ENCODE data around the gene CCSER1.

The CCSER1 gene

GRCh38 chr4:90855111-90855510, 727.9 kb downstream of the CCSER1 start:
- TF ChIP-seq, protein P1, sequence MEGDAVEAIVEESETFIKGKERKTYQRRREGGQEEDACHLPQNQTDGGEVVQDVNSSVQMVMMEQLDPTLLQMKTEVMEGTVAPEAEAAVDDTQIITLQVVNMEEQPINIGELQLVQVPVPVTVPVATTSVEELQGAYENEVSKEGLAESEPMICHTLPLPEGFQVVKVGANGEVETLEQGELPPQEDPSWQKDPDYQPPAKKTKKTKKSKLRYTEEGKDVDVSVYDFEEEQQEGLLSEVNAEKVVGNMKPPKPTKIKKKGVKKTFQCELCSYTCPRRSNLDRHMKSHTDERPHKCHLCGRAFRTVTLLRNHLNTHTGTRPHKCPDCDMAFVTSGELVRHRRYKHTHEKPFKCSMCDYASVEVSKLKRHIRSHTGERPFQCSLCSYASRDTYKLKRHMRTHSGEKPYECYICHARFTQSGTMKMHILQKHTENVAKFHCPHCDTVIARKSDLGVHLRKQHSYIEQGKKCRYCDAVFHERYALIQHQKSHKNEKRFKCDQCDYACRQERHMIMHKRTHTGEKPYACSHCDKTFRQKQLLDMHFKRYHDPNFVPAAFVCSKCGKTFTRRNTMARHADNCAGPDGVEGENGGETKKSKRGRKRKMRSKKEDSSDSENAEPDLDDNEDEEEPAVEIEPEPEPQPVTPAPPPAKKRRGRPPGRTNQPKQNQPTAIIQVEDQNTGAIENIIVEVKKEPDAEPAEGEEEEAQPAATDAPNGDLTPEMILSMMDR (IDR thresholded peaks at IDR 0.05; ENCODE audit: low read depth, low read length): no peak
- Histone ChIP-seq H3K9me3 (ENCODE audit: severe bottlenecking) (no peaks in the 10 kb centered on the region), H3K27me3 (ENCODE audit: insufficient read depth, low read depth, severe bottlenecking) (no peaks in the 10 kb centered on the region), H3K27ac (no peak overlapping the region), H3K36me3 (no peaks in the 10 kb centered on the region), H3K4me3 (ENCODE audit: low read depth, low read length) (no peak overlapping the region)
- no peak for DNase-seq

DNA sequence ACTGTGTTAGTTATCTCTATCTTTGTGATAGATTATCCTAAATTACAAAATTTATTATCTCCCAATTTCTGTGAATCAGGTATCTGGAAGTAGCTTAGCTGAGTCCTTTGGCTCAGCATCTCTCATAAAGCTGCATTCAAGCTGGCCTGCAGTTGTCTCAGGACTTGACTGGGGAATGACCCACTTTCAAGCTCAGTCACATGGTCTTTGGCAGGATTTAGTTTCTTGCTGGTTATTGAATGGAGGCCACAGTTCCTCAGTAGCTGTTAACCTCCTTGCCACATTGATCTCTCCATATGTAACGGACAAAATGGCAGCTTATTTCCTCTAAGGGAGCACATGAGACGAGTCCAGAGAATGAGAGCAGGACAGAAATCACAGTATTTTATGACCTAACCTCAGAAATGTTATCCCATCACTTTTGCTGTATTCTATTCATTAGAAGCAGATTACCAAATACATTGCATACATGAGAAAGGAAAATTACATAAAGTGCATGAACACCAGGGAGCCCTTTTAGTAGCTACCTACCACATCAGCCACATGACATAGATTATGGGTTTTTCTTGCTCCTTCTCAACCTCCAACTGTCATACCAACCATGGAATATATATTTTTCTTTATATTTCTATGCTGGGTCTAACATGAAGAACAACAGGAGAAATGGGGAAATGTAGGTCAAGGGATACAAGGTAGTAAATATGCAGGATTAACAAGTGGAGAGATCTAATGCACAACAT, 730.1 kb downstream of the CCSER1 start:
- DNase-seq: no peak
- H3K27ac ChIP-seq: no peak overlapping the region
- H3K4me3 ChIP-seq (ENCODE audit: low read depth, low read length): no peak overlapping the region
- H3K9me3 ChIP-seq (ENCODE audit: severe bottlenecking): no peaks in the 10 kb centered on the region
- H3K27me3 ChIP-seq (ENCODE audit: insufficient read depth, low read depth, severe bottlenecking): no peaks in the 10 kb centered on the region
- TF ChIP-seq, protein P1 (IDR thresholded peaks at IDR 0.05; ENCODE audit: low read depth, low read length): no peak
- H3K36me3 ChIP-seq: no peaks in the 10 kb centered on the region

DNA sequence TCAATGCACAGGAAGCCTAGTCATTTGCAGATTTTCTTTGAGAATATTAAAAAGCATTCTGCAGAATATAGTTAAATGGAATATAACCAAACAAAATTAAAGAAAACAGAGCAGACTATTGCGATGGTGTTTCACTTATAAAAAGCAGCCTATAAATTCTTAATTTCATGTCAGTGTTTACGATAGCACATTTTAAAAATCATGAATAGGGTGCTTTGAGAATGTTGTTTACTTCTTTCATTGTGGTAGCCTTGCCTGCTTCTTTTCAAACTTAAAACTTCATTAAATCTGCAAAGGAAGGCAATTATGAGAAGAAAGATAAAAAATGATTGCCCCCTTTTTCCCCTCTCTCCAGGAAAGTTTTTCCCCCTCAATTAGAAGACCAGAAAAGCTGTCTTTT, 748.6 kb downstream of the CCSER1 start:
- Histone ChIP-seq H3K4me3 (ENCODE audit: low read depth, low read length) (no peak overlapping the region), H3K9me3 (ENCODE audit: severe bottlenecking) (no peaks in the 10 kb centered on the region), H3K27me3 (ENCODE audit: insufficient read depth, low read depth, severe bottlenecking) (no peaks in the 10 kb centered on the region), H3K27ac (no peak overlapping the region), H3K36me3 (no peaks in the 10 kb centered on the region)
- TF ChIP-seq, protein P1 (IDR thresholded peaks at IDR 0.05; ENCODE audit: low read depth, low read length): no peak
- no peak for DNase-seq

DNA sequence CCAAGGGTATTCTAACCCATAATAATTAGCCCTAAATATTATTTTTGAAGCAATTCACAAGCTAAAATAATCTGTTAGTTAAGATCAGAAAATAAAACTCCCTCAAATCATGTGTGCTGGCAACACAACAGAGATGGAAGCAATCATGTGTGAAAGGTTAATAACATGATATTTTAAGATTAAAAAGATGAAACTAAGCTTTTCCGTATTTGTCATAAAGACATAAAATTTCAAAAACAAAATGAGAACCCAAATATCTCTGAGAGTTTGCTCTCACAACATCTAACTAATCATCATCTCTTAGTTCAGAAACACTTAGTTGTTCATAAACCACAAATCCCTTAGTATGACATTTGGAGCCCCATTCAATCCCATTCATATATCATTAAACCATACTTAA, 749.1 kb downstream of the CCSER1 start:
- no peaks in the 10 kb centered on the region for H3K27me3 ChIP-seq (ENCODE audit: insufficient read depth, low read depth, severe bottlenecking)
- TF ChIP-seq, protein P1 (IDR thresholded peaks at IDR 0.05; ENCODE audit: low read depth, low read length): no peak

GRCh38 chr4:90883519-90883918, 756.3 kb downstream of the CCSER1 start:
- TF ChIP-seq, protein P1 (IDR thresholded peaks at IDR 0.05; ENCODE audit: low read depth, low read length): no peak
- H3K27me3 ChIP-seq (ENCODE audit: insufficient read depth, low read depth, severe bottlenecking): no peaks in the 10 kb centered on the region
- no peak overlapping the region for H3K27ac ChIP-seq
- H3K36me3 ChIP-seq: no peaks in the 10 kb centered on the region
- no peak overlapping the region for H3K4me3 ChIP-seq (ENCODE audit: low read depth, low read length)
- no peaks in the 10 kb centered on the region for H3K9me3 ChIP-seq (ENCODE audit: severe bottlenecking)
- no peak for DNase-seq

More for the DNA sequence above, 749.1 kb downstream of the CCSER1 start:
- Histone ChIP-seq H3K4me3 (ENCODE audit: low read depth, low read length) (no peak overlapping the region), H3K9me3 (ENCODE audit: severe bottlenecking) (no peaks in the 10 kb centered on the region), H3K27ac (no peak overlapping the region), H3K36me3 (no peaks in the 10 kb centered on the region)
- no peak for DNase-seq

GRCh38 chr4:90888571-90888970, 761.4 kb downstream of the CCSER1 start:
- Histone ChIP-seq H3K36me3 (no peaks in the 10 kb centered on the region), H3K27ac (no peak overlapping the region), H3K27me3 (ENCODE audit: insufficient read depth, low read depth, severe bottlenecking) (no peaks in the 10 kb centered on the region), H3K9me3 (ENCODE audit: severe bottlenecking) (no peaks in the 10 kb centered on the region), H3K4me3 (ENCODE audit: low read depth, low read length) (no peak overlapping the region)
- no peak for DNase-seq
- TF ChIP-seq, protein P1 (IDR thresholded peaks at IDR 0.05; ENCODE audit: low read depth, low read length): no peak

All from WERI-Rb-1 (cell line).